Immature natural killer cell (primary cell): Measurements from ENCODE around the gene PRUNE1. TPM values are rescaled to one million over a fixed set of nuclear protein-coding genes. Genes with fewer than 3 reads are reported as not detected.

Source experiments
- DNase-seq, 3 donors: peaks; one replicate each; pipeline ENCODE4 v3.0.0; 2022; ENCODE audit warnings: mixed read lengths in 1 of 3
- H3K27ac Mint-ChIP-seq, 6 donors: one replicate each; pipeline ENCODE4 v1.8.0; 2020; ENCODE audit warnings: mixed read lengths in 6 of 6, mild to moderate bottlenecking in 5 of 6, inconsistent platforms in 4 of 6, moderate library complexity in 3 of 6
- H3K27me3 Mint-ChIP-seq, 3 donors: one replicate each; pipeline ENCODE4 v1.8.0; 2020 to 2021; ENCODE audit warnings: low read depth in 3 of 3, mild to moderate bottlenecking in 3 of 3, mixed read lengths in 3 of 3, moderate library complexity in 3 of 3, inconsistent platforms in 1 of 3
- H3K36me3 Mint-ChIP-seq, 3 donors: one replicate each; pipeline ENCODE4 v1.8.0; 2020; ENCODE audit warnings: mixed read lengths in 3 of 3, inconsistent platforms in 2 of 3, mild to moderate bottlenecking in 2 of 3
- H3K4me1 Mint-ChIP-seq, 2 donors: one replicate each; pipeline ENCODE4 v1.8.0; 2020; ENCODE audit warnings: inconsistent platforms in 2 of 2, mild to moderate bottlenecking in 2 of 2, mixed read lengths in 2 of 2, moderate library complexity in 1 of 2
- H3K4me3 Mint-ChIP-seq, 5 donors: one replicate each; pipeline ENCODE4 v1.8.0; 2020; ENCODE audit warnings: mild to moderate bottlenecking in 5 of 5, mixed read lengths in 5 of 5, inconsistent platforms in 3 of 5, moderate library complexity in 3 of 5
- H3K9me3 Mint-ChIP-seq, 6 donors: one replicate each; pipeline ENCODE4 v1.8.0; 2020; ENCODE audit warnings: mild to moderate bottlenecking in 6 of 6, mixed read lengths in 6 of 6, inconsistent platforms in 4 of 6, moderate library complexity in 3 of 6
- polyA plus RNA-seq, 3 donors: library from polyadenylated mRNA; unstranded; fragments of 300-500 nt; fragmentation: Illumina TruSeq; gene quantifications; one replicate each; pipeline ENCODE4 v1.2.3, GENCODE V29; 2021

Gene PRUNE1
- polyA plus RNA-seq, 3 donors from 2014 or later, result 35.6 to 53.3 (median 40.1) TPM

DNA sequence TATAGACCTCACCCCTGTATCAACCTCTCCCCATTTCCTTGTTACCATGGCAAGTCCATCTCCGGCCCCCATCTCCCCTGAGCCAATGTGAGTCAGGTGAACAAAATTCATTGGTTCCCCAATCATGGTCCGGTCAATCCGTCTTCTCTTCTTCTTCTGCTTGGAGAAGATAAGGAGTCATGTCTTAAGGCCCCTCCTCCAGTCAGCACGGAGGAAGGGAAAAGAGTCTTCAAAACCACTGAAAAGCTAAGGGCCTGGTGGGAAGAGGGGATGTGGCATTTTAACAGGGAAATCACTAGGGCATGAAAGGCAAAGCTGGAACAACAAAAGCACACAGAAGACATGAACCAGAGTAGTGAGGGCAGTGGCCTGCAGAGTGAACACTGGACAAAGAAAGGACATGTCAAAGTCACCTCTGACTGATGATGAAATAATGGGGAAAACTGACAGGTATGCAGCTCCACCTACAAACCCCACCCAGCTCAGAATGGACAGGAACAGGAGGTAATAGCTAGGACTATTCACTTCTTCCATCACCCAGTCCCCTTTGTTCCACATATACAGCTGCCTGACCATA is 46.8 kb downstream of the PRUNE1 start:
- H3K9me3 Mint-ChIP-seq, result no peaks in the 10 kb centered on the region
- peaks cover 81% of the 10 kb centered on the region in 2 donors for H3K4me1 Mint-ChIP-seq
- no peak for DNase-seq
- H3K36me3 Mint-ChIP-seq, result peaks cover 51 to 73% (median 54%) of the 10 kb centered on the region in 3 donors
- peak overlapping the region; percentile 93 to 98 (median 96) for H3K4me3 Mint-ChIP-seq
- peaks cover 24 to 39% (median 39%) of the 10 kb centered on the region in 3 donors for H3K27me3 Mint-ChIP-seq
- H3K27ac Mint-ChIP-seq, result peak overlapping the region; percentile 93 to 99 (median 99)

DNA sequence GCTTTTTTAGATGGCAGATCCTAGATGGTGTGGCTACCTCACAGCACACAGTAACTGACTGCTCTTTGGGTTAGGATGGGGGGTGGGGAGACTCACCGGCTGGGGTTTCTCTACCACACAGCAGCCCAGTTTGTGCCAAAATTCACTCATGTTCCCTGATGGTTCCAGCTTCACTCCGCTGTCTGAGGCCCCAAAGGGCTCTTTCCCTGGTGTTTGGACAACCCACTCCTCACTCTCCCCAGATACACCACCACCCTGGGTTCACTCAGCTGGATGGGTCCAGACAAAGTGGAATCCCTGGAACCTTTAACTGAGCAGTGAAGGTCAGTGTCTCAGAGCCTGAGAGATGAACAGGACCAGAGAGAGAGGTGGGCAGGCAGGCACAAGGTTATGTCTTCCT is 47.3 kb downstream of the PRUNE1 start:
- DNase-seq, result no peak
- Mint-ChIP-seq H3K4me1 (peaks cover 81% of the 10 kb centered on the region in 2 donors), H3K9me3 (no peaks in the 10 kb centered on the region), H3K27ac (peak overlapping the region; percentile 93 to 99 (median 99)), H3K36me3 (peaks cover 51 to 69% (median 54%) of the 10 kb centered on the region in 3 donors), H3K27me3 (peaks cover 24 to 40% (median 39%) of the 10 kb centered on the region in 3 donors), H3K4me3 (peak overlapping the region; percentile 93 to 98 (median 96))

- Mint-ChIP-seq H3K4me3 (peak overlapping the region; percentile 93 to 98 (median 96)), H3K27me3 (peaks cover 24 to 43% (median 39%) of the 10 kb centered on the region in 3 donors), H3K9me3 (no peaks in the 10 kb centered on the region), H3K36me3 (peaks cover 49 to 64% (median 50%) of the 10 kb centered on the region in 3 donors), H3K27ac (peak overlapping the region; percentile 93 to 99 (median 99)), H3K4me1 (peaks cover 80 to 81% of the 10 kb centered on the region in 2 donors)
- peak; percentile 61 to 63 (median 62) for DNase-seq
These were observed 47.9 kb downstream of the PRUNE1 start for GRCh38 chr1:151056149-151056548.

DNA sequence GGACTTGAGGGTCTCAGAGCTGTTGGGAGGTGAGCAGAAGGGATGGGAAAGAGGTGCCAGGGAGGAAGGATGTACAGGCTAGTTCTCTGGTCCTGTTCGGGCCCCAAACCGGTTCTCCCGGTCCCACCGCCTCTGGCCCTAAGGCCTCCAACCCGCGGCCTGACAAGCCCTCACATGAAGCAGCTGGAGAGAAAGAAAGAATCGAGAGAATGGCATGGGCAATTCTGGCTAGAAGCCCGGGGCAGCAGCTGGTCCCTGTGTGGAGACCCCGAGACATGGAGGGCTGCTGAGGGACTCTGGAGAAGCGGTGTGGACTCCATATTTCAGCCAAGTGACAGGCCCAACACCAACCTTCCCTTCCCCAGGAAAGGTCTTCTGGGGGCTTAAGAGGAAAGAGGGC is 50.4 kb downstream of the PRUNE1 start:
- peak in 2 of 3 donors; percentile 28 for DNase-seq
- Mint-ChIP-seq H3K9me3 (no peaks in the 10 kb centered on the region), H3K27me3 (peaks cover 22 to 42% (median 39%) of the 10 kb centered on the region in 3 donors), H3K4me1 (peaks cover 59 to 65% of the 10 kb centered on the region in 2 donors), H3K4me3 (peak overlapping the region; percentile 93 to 98 (median 96)), H3K27ac (peak overlapping the region; percentile 93 to 99 (median 99)), H3K36me3 (peaks cover 35 to 43% (median 38%) of the 10 kb centered on the region in 3 donors)

DNA sequence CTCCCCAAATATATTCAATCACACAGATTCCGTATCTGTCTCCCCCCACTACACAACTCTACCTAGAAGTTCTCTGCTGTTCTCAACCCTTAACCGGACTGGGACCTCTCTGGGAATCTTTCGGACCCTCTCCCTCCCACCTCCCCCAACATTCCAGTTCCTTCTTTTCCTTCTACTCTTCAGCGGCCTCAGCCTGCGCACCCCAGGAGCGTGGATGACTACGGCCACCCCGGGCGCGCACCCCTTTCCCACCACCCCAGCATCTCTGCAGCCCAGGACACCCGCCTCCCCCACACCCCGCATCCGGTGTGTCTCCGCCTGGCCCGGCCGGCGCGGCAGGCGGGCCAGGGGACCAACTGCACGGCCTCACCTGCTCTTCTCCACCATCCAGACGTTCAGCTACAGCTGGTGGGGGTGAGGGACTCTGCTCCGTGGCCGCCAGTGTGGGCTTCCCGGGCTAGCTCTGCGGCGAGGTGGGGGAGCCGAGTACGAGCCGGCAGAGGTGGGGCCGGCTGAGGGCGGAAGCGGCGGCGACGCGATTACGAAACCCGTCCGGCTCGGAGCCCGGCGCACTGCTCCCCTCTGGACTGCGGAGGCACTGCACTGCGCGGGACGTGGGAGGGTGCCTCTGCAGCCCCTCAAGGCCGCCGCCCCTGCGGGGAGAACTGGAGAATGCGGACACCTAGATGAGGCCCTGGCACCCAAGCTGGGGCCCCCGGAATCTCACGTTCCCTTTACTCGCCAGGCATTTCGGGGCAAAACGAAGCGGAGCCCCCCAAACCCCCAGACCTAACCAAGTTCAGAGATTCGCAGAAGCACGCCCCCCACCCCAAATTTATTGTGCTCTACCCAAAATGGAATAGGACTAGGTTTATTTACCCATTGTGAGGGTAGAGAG is 51.1 kb downstream of the PRUNE1 start, which contains the start of gene CDC42SE1:
Gene CDC42SE1 (minus strand): TSS at position 514 of the 898 bp plus-strand sequence. CDS start 3,892 bp downstream, outside the sequence.
- Mint-ChIP-seq H3K9me3 (no peaks in the 10 kb centered on the region), H3K36me3 (peaks cover 35 to 38% (median 35%) of the 10 kb centered on the region in 3 donors), H3K4me3 (peak within 1 kb of the TSS; percentile 93 to 98 (median 96)), H3K27ac (peak within 1 kb of the TSS; percentile 93 to 99 (median 99)), H3K27me3 (peaks cover 22 to 42% (median 39%) of the 10 kb centered on the region in 3 donors), H3K4me1 (peaks cover 54 to 58% of the 10 kb centered on the region in 2 donors)
- peak; percentile 88 to 89 (median 88) for DNase-seq

GRCh38 chr1:151060007-151060656 is 51.9 kb downstream of the PRUNE1 start, which contains the start of gene MLLT11:
TSS of gene MLLT11 (plus strand) at chr1:151060397. CDS start at chr1:151067225, 6,828 bp downstream.
- peak in 2 of 3 donors; percentile 12 to 16 for DNase-seq
- no peaks in the 10 kb centered on the region for H3K9me3 Mint-ChIP-seq
- H3K36me3 Mint-ChIP-seq, result peaks cover 30 to 31% (median 30%) of the 10 kb centered on the region in 3 donors
- peak within 1 kb of the TSS; percentile 93 to 99 (median 99) for H3K27ac Mint-ChIP-seq
- peaks cover 19 to 38% (median 35%) of the 10 kb centered on the region in 3 donors for H3K27me3 Mint-ChIP-seq
- H3K4me1 Mint-ChIP-seq, result peaks cover 46 to 50% of the 10 kb centered on the region in 2 donors
- H3K4me3 Mint-ChIP-seq, result peak within 1 kb of the TSS; percentile 93 to 98 (median 96)

GRCh38 chr1:151060657-151061421 is 52.6 kb downstream of the PRUNE1 start:
- DNase-seq, result no peak
- H3K4me1 Mint-ChIP-seq, result peaks cover 39 to 43% of the 10 kb centered on the region in 2 donors

DNA sequence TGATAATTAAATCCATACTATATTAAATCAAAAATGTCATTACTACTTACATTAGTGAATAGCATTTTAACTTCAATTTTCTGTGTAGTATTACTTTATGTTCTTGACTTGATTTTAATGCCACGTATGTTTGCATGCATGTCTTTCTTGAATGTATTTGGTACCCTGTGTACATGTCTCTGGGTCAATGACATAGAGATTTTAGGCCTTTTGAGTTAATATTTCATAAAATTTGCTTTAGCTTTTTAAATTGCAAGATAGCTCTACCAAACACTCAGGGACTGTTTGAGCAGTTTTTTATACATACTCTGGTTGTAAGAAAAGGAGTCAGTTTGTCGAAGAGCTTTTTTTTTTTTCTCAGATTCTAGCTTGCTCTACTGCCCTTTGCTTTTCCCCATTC is 53.5 kb downstream of the PRUNE1 start:
- Mint-ChIP-seq H3K27me3 (peaks cover 17 to 31% (median 29%) of the 10 kb centered on the region in 3 donors), H3K36me3 (peaks cover 14 to 18% (median 15%) of the 10 kb centered on the region in 3 donors), H3K4me1 (peaks cover 30 to 34% of the 10 kb centered on the region in 2 donors), H3K9me3 (no peaks in the 10 kb centered on the region), H3K4me3 (no peak overlapping the region), H3K27ac (peak overlapping the region in 5 of 6 donors; percentile 9 to 99 (median 14))
- no peak for DNase-seq

More at GRCh38 chr1:151060657-151061421, 52.6 kb downstream of the PRUNE1 start:
- Mint-ChIP-seq H3K27me3 (peaks cover 19 to 36% (median 31%) of the 10 kb centered on the region in 3 donors), H3K9me3 (no peaks in the 10 kb centered on the region), H3K36me3 (peaks cover 23 to 27% (median 24%) of the 10 kb centered on the region in 3 donors), H3K4me3 (peak overlapping the region; percentile 93 to 98 (median 96)), H3K27ac (peak overlapping the region; percentile 93 to 99 (median 99))

DNA sequence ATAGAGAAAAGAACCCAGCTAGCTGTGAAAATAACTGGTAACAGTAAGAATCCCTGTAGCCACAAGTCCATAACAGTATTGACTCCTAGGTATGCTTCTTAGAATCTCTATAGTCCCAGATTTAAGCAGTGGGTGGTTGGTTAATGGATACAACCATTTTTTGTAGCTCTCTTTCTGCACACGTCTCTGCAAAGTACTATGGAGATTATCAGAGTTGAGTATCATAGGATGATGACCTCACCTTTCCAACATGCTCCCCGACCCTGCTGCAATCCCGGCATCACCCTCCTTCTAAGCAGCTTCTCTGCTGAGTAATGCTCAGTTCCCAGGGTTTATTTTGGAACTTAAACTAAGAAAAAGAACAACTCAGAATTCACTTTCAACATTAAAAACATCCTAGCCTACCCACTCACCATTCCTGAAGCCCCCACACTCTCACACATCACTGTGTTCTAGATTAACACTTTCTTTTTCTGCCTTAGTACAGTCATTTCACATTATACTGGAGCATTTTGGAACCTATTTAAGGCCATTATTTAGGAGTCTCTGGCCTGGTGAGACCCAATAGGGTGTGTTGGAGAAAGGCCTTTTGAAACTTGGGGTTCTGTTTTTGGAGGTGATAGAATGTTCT is 54.6 kb downstream of the PRUNE1 start:
- no peak for DNase-seq
- Mint-ChIP-seq H3K27ac (peak overlapping the region in 2 of 6 donors; percentile 31 to 64), H3K27me3 (peaks cover 12 to 22% (median 18%) of the 10 kb centered on the region in 3 donors), H3K36me3 (peaks cover 6 to 10% (median 6%) of the 10 kb centered on the region in 3 donors), H3K4me3 (no peak overlapping the region), H3K9me3 (no peaks in the 10 kb centered on the region), H3K4me1 (peaks cover 20 to 23% of the 10 kb centered on the region in 2 donors)

DNA sequence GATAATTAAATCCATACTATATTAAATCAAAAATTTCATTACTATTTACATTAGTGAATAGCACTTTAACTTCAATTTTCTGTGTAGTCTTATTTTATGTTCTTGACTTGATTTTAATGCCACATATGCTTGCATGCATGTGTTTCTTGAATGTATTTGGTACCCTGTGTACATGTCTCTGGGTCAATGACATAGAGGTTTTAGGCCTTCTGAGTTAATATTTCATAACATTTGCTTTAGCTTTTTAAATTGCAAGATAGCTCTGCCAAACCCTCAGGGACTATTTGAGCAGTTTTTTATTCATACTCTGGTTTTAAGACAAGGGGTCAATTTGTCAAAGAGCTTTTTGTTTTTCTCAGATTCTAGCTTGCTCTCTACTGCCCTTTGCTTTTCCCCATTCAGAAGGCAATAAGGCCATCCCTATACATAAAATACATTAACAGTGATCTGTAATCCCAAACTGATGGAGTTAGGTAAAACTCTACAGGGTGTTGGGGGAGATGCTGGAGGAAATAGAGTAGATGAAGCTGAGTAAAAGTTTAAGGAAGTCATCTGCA is 56.9 kb downstream of the PRUNE1 start:
- no peaks in the 10 kb centered on the region for H3K9me3 Mint-ChIP-seq
- H3K36me3 Mint-ChIP-seq, result peaks cover 0 to 4% (median 0%) of the 10 kb centered on the region in 3 donors
- H3K27me3 Mint-ChIP-seq, result peaks cover 0 to 7% (median 0%) of the 10 kb centered on the region in 3 donors
- DNase-seq, result no peak
- H3K4me3 Mint-ChIP-seq, result no peak overlapping the region
- peaks cover 15 to 23% of the 10 kb centered on the region in 2 donors for H3K4me1 Mint-ChIP-seq
- peak overlapping the region in 1 of 6 donors; percentile 17 for H3K27ac Mint-ChIP-seq

DNA sequence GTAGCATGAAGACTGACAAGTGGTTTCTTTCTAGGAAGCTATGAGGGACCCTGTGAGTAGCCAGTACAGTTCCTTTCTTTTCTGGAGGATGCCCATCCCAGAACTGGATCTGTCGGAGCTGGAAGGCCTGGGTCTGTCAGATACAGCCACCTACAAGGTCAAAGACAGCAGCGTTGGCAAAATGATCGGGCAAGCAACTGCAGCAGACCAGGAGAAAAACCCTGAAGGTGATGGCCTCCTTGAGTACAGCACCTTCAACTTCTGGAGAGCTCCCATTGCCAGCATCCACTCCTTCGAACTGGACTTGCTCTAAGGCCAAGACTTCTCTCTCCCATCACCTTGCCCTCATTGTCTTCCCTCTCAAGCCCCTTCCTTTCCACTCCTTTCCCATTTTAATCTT is 58.9 kb downstream of the PRUNE1 start:
- Mint-ChIP-seq H3K4me1 (peaks cover 21 to 23% of the 10 kb centered on the region in 2 donors), H3K4me3 (no peak overlapping the region), H3K27ac (peak overlapping the region in 1 of 6 donors; percentile 36), H3K27me3 (peaks cover 5 to 18% (median 11%) of the 10 kb centered on the region in 3 donors), H3K36me3 (peaks cover 0 to 4% (median 0%) of the 10 kb centered on the region in 3 donors), H3K9me3 (no peaks in the 10 kb centered on the region)
- no peak for DNase-seq

- no peaks in the 10 kb centered on the region for H3K9me3 Mint-ChIP-seq
- H3K27ac Mint-ChIP-seq, result peak overlapping the region; percentile 70 to 100 (median 93)
- peaks cover 25 to 30% of the 10 kb centered on the region in 2 donors for H3K4me1 Mint-ChIP-seq
- peaks cover 5 to 18% (median 11%) of the 10 kb centered on the region in 3 donors for H3K27me3 Mint-ChIP-seq
- no peak for DNase-seq
- peaks cover 0 to 11% (median 2%) of the 10 kb centered on the region in 3 donors for H3K36me3 Mint-ChIP-seq
- H3K4me3 Mint-ChIP-seq, result peak overlapping the region; percentile 98 to 99 (median 99)
These were observed 60.8 kb downstream of the PRUNE1 start for GRCh38 chr1:151069103-151069486.
